Measurements from ENCODE around the gene IRF2BP2. TPM values are rescaled to one million over a fixed set of nuclear protein-coding genes. Genes with fewer than 3 reads are reported as not detected.

IRF2BP2 gene
- total RNA-seq, 1 donor from 2014 or later, result 126 TPM

DNA sequence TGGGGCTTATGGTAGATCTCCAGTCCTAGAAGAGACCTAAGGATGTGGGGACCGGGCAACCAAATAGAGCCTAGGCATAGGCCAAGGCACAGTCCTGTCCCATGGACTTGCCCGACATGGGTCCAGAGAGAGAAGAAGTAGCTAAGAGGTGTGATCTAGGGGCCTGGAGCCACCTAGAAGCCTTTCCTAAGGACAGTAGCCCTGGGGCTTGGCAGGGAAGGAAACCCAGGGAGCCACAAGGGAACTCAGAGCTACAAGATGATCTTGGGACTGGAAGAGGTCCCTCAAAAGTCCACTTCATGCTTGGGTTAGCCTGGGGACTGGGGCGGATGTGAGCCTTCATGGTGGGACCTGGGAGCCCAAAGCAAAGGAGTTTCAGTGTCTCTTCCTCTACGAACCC, 18.8 kb downstream of the IRF2BP2 start:
- no peak for TF ChIP-seq EZH2 (IDR thresholded peaks at IDR 0.05; ENCODE audit: insufficient read depth, low read length)
- TF ChIP-seq, protein P1, sequence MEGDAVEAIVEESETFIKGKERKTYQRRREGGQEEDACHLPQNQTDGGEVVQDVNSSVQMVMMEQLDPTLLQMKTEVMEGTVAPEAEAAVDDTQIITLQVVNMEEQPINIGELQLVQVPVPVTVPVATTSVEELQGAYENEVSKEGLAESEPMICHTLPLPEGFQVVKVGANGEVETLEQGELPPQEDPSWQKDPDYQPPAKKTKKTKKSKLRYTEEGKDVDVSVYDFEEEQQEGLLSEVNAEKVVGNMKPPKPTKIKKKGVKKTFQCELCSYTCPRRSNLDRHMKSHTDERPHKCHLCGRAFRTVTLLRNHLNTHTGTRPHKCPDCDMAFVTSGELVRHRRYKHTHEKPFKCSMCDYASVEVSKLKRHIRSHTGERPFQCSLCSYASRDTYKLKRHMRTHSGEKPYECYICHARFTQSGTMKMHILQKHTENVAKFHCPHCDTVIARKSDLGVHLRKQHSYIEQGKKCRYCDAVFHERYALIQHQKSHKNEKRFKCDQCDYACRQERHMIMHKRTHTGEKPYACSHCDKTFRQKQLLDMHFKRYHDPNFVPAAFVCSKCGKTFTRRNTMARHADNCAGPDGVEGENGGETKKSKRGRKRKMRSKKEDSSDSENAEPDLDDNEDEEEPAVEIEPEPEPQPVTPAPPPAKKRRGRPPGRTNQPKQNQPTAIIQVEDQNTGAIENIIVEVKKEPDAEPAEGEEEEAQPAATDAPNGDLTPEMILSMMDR (IDR thresholded peaks at IDR 0.05; ENCODE audit: insufficient read depth, low read depth, low read length), result no peak
- peak overlapping the region; percentile 66 for H3K27ac Mint-ChIP-seq (ENCODE audit: unreplicated experiment)
- H3K79me2 ChIP-seq (ENCODE audit: insufficient read depth, low read length), result no peaks in the 10 kb centered on the region
- H3K9ac ChIP-seq (ENCODE audit: low read length), result no peak overlapping the region
- peaks cover 9% of the 10 kb centered on the region for H3K36me3 Mint-ChIP-seq (ENCODE audit: low read depth, unreplicated experiment)
- H3K27me3 ChIP-seq (ENCODE audit: insufficient read depth, low read length), result no peaks in the 10 kb centered on the region
- H3K9me3 ChIP-seq (ENCODE audit: insufficient read depth, low read depth, low read length), result no peaks in the 10 kb centered on the region
- DNase-seq (ENCODE audit: low read depth) (no peak), FAIRE-seq (no peak)
- H3K27me3 Mint-ChIP-seq (ENCODE audit: low read depth, unreplicated experiment), result peaks cover 8% of the 10 kb centered on the region
- H2AFZ ChIP-seq (ENCODE audit: low read depth, low read length), result no peak overlapping the region
- H3K4me1 Mint-ChIP-seq (ENCODE audit: low read depth, unreplicated experiment), result no peaks in the 10 kb centered on the region
- no peak overlapping the region for H3K4me2 ChIP-seq (ENCODE audit: low read length)
- H4K20me1 ChIP-seq (ENCODE audit: insufficient read depth, low read length), result no peaks in the 10 kb centered on the region
- no peak overlapping the region for H3K4me3 ChIP-seq (ENCODE audit: insufficient read depth, low read depth, low read length)
- H3K4me3 Mint-ChIP-seq (ENCODE audit: unreplicated experiment), result no peak overlapping the region
- peaks cover 5% of the 10 kb centered on the region for H3K4me1 ChIP-seq (ENCODE audit: insufficient read depth, low read length)
- H3K36me3 ChIP-seq (ENCODE audit: insufficient read depth, low read length), result no peaks in the 10 kb centered on the region
- H3K27ac ChIP-seq (ENCODE audit: low read depth, low read length), result no peak overlapping the region
- H3K9me3 Mint-ChIP-seq (ENCODE audit: unreplicated experiment), result peaks cover 11% of the 10 kb centered on the region

GRCh38 chr1:234589854-234590620, 19.9 kb downstream of the IRF2BP2 start:
- no peak for FAIRE-seq
- H3K4me3 ChIP-seq (ENCODE audit: insufficient read depth, low read depth, low read length), result no peak overlapping the region
- no peaks in the 10 kb centered on the region for H4K20me1 ChIP-seq (ENCODE audit: insufficient read depth, low read length)
- no peak overlapping the region for H3K27ac ChIP-seq (ENCODE audit: low read depth, low read length)
- peaks cover 6% of the 10 kb centered on the region for H3K9me3 Mint-ChIP-seq (ENCODE audit: unreplicated experiment)
- no peak overlapping the region for H2AFZ ChIP-seq (ENCODE audit: low read depth, low read length)
- no peaks in the 10 kb centered on the region for H3K9me3 ChIP-seq (ENCODE audit: insufficient read depth, low read depth, low read length)
- no peaks in the 10 kb centered on the region for H3K27me3 ChIP-seq (ENCODE audit: insufficient read depth, low read length)
- no peak overlapping the region for H3K9ac ChIP-seq (ENCODE audit: low read length)
- H3K4me1 Mint-ChIP-seq (ENCODE audit: low read depth, unreplicated experiment), result peaks cover 6% of the 10 kb centered on the region
- H3K27ac Mint-ChIP-seq (ENCODE audit: unreplicated experiment), result no peak overlapping the region
- peaks cover 8% of the 10 kb centered on the region for H3K27me3 Mint-ChIP-seq (ENCODE audit: low read depth, unreplicated experiment)
- peaks cover 6% of the 10 kb centered on the region for H3K36me3 Mint-ChIP-seq (ENCODE audit: low read depth, unreplicated experiment)
- H3K4me2 ChIP-seq (ENCODE audit: low read length), result no peak overlapping the region
- peaks cover 16% of the 10 kb centered on the region for H3K4me1 ChIP-seq (ENCODE audit: insufficient read depth, low read length)
- no peaks in the 10 kb centered on the region for H3K79me2 ChIP-seq (ENCODE audit: insufficient read depth, low read length)
- no peaks in the 10 kb centered on the region for H3K36me3 ChIP-seq (ENCODE audit: insufficient read depth, low read length)
- TF ChIP-seq, protein P1 (IDR thresholded peaks at IDR 0.05; ENCODE audit: insufficient read depth, low read depth, low read length), result no peak
- no peak for TF ChIP-seq EZH2 (IDR thresholded peaks at IDR 0.05; ENCODE audit: insufficient read depth, low read length)
- DNase-seq (ENCODE audit: low read depth), result no peak
- no peak overlapping the region for H3K4me3 Mint-ChIP-seq (ENCODE audit: unreplicated experiment)
